IMR-90 (cell line): ENCODE measurements around the gene ANGPT4.

ENCODE experiments used
- CHD1 ChIP-seq: IDR thresholded peaks from 2 replicates; pipeline ENCODE4 v1.6.1; 2012; ENCODE audit warnings: low read depth, low read length, improper control_type of control experiment
- POLR2A ChIP-seq: IDR thresholded peaks from 2 replicates; pipeline ENCODE4 v1.6.1; 2012; ENCODE audit warnings: mild to moderate bottlenecking, low read depth, low read length
- TF ChIP-seq, protein P1 (sequence below): conservative IDR thresholded peaks from 2 replicates; pipeline ENCODE4 v1.5.1; 2012; ENCODE audit warnings: mild to moderate bottlenecking, low read depth, low read length, improper control_type of control experiment

DNA sequence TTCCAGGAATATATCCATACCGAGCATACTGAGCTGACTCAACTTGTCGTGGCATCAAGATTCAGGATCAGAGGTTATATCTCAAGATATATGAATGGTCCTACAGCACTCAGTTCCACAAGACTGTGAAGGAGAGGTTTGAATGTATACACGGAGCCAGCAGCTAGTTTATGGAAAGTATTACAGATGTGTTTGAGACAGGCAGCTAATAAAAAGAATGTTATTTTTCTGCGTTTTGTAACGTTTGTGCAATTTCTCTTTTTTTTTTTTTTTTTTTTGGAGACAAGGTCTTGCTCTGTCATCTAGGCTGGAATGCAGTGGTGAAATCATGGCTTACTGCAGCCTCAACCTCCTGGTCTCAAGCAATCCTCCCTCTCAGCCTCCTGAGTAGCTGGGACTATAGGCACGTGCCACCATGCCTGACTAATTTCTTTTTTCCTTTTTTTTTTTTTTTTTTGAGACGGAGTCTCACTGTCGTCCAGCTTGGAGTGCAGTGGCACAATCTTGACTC is 86.1 kb downstream of the ANGPT4 start:
- no peak for TF ChIP-seq CHD1
- TF ChIP-seq POLR2A: no peak
- TF ChIP-seq, protein P1, sequence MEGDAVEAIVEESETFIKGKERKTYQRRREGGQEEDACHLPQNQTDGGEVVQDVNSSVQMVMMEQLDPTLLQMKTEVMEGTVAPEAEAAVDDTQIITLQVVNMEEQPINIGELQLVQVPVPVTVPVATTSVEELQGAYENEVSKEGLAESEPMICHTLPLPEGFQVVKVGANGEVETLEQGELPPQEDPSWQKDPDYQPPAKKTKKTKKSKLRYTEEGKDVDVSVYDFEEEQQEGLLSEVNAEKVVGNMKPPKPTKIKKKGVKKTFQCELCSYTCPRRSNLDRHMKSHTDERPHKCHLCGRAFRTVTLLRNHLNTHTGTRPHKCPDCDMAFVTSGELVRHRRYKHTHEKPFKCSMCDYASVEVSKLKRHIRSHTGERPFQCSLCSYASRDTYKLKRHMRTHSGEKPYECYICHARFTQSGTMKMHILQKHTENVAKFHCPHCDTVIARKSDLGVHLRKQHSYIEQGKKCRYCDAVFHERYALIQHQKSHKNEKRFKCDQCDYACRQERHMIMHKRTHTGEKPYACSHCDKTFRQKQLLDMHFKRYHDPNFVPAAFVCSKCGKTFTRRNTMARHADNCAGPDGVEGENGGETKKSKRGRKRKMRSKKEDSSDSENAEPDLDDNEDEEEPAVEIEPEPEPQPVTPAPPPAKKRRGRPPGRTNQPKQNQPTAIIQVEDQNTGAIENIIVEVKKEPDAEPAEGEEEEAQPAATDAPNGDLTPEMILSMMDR: no peak
